Measurements from ENCODE around the gene RNF149.
"Not testable (repeated sequence)": the region's sequence is repeated elsewhere in the genome, so short reads cannot be mapped to it uniquely, and the experiment has no call there.

The RNF149 gene

DNA sequence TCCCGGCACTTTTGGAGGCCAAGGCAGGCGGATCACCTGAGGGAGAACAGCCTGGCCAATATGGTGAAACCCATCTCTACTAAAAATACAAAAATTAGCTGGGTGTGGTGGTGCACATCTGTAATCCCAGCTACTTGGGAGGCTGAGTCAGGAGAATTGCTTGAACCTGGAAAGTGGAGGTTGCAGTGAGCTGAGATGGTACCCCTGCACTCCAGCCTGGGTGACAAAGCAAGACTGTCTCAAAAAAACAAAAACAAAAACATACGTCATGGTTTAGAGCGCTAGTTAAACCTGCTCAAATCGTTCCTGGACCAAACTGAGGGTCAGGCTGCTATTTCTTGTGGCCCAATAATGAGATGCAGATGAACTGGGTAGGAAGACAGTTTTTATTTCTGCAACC is 63.0 kb downstream of the RNF149 start:
- not testable (repeated sequence) for H2BK5ac ChIP-seq (ENCODE audit: low read length); H2BK15ac ChIP-seq (replicated peaks; ENCODE audit: low read depth); H3K36me3 ChIP-seq (ENCODE audit: control insufficient read depth, insufficient read depth, low read length); H3K23ac ChIP-seq (ENCODE audit: low read length); H2BK120ac ChIP-seq (ENCODE audit: low read depth, low read length); H3K4ac ChIP-seq (ENCODE audit: low read depth, low read length); H3K9ac ChIP-seq (ENCODE audit: low read length); H3K56ac ChIP-seq (ENCODE audit: low read length); H4K5ac ChIP-seq (ENCODE audit: low read length); H3K27ac ChIP-seq (ENCODE audit: low read depth, low read length); H3K27me3 ChIP-seq (ENCODE audit: insufficient read depth, low read length, poor library complexity); H3K4me2 ChIP-seq (ENCODE audit: low read length); DNase-seq; H3K79me2 ChIP-seq (ENCODE audit: control insufficient read depth, insufficient read depth, low read length); H3K4me1 ChIP-seq (ENCODE audit: control insufficient read depth, low read depth, low read length); H2AK5ac ChIP-seq (ENCODE audit: low read length); H4K8ac ChIP-seq (ENCODE audit: low read depth, low read length); H3K18ac ChIP-seq (ENCODE audit: low read length); H3K79me1 ChIP-seq (ENCODE audit: low read length); H3K4me3 ChIP-seq (ENCODE audit: low read length)
- WGBS (ENCODE audit: extremely low coverage, insufficient coverage, low lambda C conversion rate): no CpG with 5 or more reads among the region's 5 CpGs

- not testable (repeated sequence) for H4K8ac ChIP-seq (ENCODE audit: low read depth, low read length); H4K5ac ChIP-seq (ENCODE audit: low read length); H3K36me3 ChIP-seq (ENCODE audit: control insufficient read depth, insufficient read depth, low read length); H3K18ac ChIP-seq (ENCODE audit: low read length); DNase-seq; H3K79me2 ChIP-seq (ENCODE audit: control insufficient read depth, insufficient read depth, low read length); H3K4me2 ChIP-seq (ENCODE audit: low read length); H3K23ac ChIP-seq (ENCODE audit: low read length); H3K4me1 ChIP-seq (ENCODE audit: control insufficient read depth, low read depth, low read length); H3K27ac ChIP-seq (ENCODE audit: low read depth, low read length); H3K4me3 ChIP-seq (ENCODE audit: low read length); H3K27me3 ChIP-seq (ENCODE audit: insufficient read depth, low read length, poor library complexity); H2BK5ac ChIP-seq (ENCODE audit: low read length); H2BK15ac ChIP-seq (replicated peaks; ENCODE audit: low read depth); H3K56ac ChIP-seq (ENCODE audit: low read length); H2BK120ac ChIP-seq (ENCODE audit: low read depth, low read length); H3K79me1 ChIP-seq (ENCODE audit: low read length); H2AK5ac ChIP-seq (ENCODE audit: low read length); H3K4ac ChIP-seq (ENCODE audit: low read depth, low read length); H3K9ac ChIP-seq (ENCODE audit: low read length)
- WGBS (ENCODE audit: extremely low coverage, insufficient coverage, low lambda C conversion rate): no CpG with 5 or more reads among the region's 12 CpGs
These were observed 63.6 kb downstream of the RNF149 start for GRCh38 chr2:101244899-101245298.

DNA sequence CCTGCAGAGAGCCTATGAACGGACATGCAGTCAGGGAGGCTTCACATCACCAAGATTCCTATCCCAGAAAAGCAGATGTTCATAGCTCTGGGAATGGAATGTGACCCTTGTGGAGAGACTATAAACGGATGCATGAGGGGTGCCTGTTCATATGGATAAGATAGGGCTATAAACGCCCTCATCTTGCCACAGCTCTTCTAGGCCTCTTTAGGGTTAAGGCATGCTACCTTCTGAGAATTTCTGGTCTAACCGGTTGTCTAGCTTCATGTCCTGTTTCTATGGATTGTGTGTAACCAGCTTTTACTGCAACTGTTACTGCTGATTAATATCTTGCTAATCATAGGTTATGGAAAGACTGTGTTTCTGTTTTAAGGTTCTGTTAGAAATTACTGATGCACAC is 64.1 kb downstream of the RNF149 start:
- H2BK5ac ChIP-seq (ENCODE audit: low read length); DNase-seq; H3K36me3 ChIP-seq (ENCODE audit: control insufficient read depth, insufficient read depth, low read length); H4K5ac ChIP-seq (ENCODE audit: low read length); H3K23ac ChIP-seq (ENCODE audit: low read length); H3K4me2 ChIP-seq (ENCODE audit: low read length); H3K27ac ChIP-seq (ENCODE audit: low read depth, low read length); H4K8ac ChIP-seq (ENCODE audit: low read depth, low read length); H3K9ac ChIP-seq (ENCODE audit: low read length); H3K4me1 ChIP-seq (ENCODE audit: control insufficient read depth, low read depth, low read length); H2BK120ac ChIP-seq (ENCODE audit: low read depth, low read length); H3K27me3 ChIP-seq (ENCODE audit: insufficient read depth, low read length, poor library complexity); H2AK5ac ChIP-seq (ENCODE audit: low read length); H3K79me1 ChIP-seq (ENCODE audit: low read length); H3K18ac ChIP-seq (ENCODE audit: low read length); H3K79me2 ChIP-seq (ENCODE audit: control insufficient read depth, insufficient read depth, low read length); H3K56ac ChIP-seq (ENCODE audit: low read length); H3K4ac ChIP-seq (ENCODE audit: low read depth, low read length); H2BK15ac ChIP-seq (replicated peaks; ENCODE audit: low read depth); H3K4me3 ChIP-seq (ENCODE audit: low read length): not testable (repeated sequence)
- no CpG with 5 or more reads among the region's 4 CpGs for WGBS (ENCODE audit: extremely low coverage, insufficient coverage, low lambda C conversion rate)

DNA sequence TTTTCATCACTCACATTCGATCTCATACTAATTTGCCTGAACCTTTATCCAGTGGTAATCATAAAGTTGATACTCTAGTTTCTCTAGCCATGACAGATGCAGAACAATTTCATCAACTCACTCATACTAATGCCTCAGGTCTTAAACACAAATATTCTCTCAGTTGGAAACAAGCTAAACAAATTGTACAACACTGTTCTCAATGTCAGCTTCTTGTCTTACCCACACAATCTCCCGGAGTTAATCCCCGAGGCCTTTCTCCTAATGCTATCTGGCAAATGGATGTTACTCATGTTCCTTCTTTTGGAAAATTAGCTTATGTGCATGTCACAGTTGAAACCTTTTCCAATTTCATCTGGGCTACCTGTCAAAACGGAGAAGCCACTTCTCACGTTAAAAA is 67.3 kb downstream of the RNF149 start:
- Histone ChIP-seq H2BK15ac (replicated peaks; ENCODE audit: low read depth) (no peak overlapping the region), H2BK5ac (ENCODE audit: low read length) (no peak overlapping the region), H3K36me3 (ENCODE audit: control insufficient read depth, insufficient read depth, low read length) (no peaks in the 10 kb centered on the region), H3K56ac (ENCODE audit: low read length) (no peak overlapping the region), H3K27me3 (ENCODE audit: insufficient read depth, low read length, poor library complexity) (no peaks in the 10 kb centered on the region), H3K9ac (ENCODE audit: low read length) (no peak overlapping the region), H4K5ac (ENCODE audit: low read length) (no peak overlapping the region), H3K23ac (ENCODE audit: low read length) (no peak overlapping the region), H3K4me1 (ENCODE audit: control insufficient read depth, low read depth, low read length) (no peaks in the 10 kb centered on the region), H3K27ac (ENCODE audit: low read depth, low read length) (no peak overlapping the region), H2AK5ac (ENCODE audit: low read length) (no peak overlapping the region), H3K79me1 (ENCODE audit: low read length) (no peaks in the 10 kb centered on the region), H3K4me2 (ENCODE audit: low read length) (no peak overlapping the region), H3K4me3 (ENCODE audit: low read length) (no peak overlapping the region), H3K79me2 (ENCODE audit: control insufficient read depth, insufficient read depth, low read length) (no peaks in the 10 kb centered on the region), H3K18ac (ENCODE audit: low read length) (no peak overlapping the region), H2BK120ac (ENCODE audit: low read depth, low read length) (no peak overlapping the region), H4K8ac (ENCODE audit: low read depth, low read length) (no peak overlapping the region), H3K4ac (ENCODE audit: low read depth, low read length) (no peak overlapping the region)
- WGBS (ENCODE audit: extremely low coverage, insufficient coverage, low lambda C conversion rate): no CpG with 5 or more reads among the region's 5 CpGs
- DNase-seq: no peak

- not testable (repeated sequence) for H3K27ac ChIP-seq (ENCODE audit: low read depth, low read length); DNase-seq
- WGBS (ENCODE audit: extremely low coverage, insufficient coverage, low lambda C conversion rate): no CpG with 5 or more reads among the region's 2 CpGs
These were observed 67.8 kb downstream of the RNF149 start for GRCh38 chr2:101240694-101241093.

DNA sequence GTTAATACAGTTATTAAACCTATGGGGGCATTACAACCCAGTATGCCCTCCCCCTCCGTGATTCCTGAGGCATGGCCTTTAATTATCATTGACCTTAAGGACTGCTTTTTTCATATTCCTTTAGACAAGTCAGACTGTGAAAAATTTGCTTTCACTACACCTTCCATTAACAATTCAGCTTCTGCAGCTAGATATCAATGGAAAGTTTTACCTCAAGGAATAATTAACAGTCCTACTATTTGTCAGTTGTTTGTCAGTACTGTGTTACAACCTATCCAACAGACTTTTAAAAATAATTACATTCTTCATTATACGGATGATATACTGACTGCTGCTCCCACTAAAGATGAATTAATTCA is 68.8 kb downstream of the RNF149 start:
- not testable (repeated sequence) for H2BK15ac ChIP-seq (replicated peaks; ENCODE audit: low read depth); H3K79me2 ChIP-seq (ENCODE audit: control insufficient read depth, insufficient read depth, low read length); H3K27ac ChIP-seq (ENCODE audit: low read depth, low read length); H3K36me3 ChIP-seq (ENCODE audit: control insufficient read depth, insufficient read depth, low read length); H3K56ac ChIP-seq (ENCODE audit: low read length); H3K27me3 ChIP-seq (ENCODE audit: insufficient read depth, low read length, poor library complexity); H4K8ac ChIP-seq (ENCODE audit: low read depth, low read length); H3K4me2 ChIP-seq (ENCODE audit: low read length); H4K5ac ChIP-seq (ENCODE audit: low read length); H3K23ac ChIP-seq (ENCODE audit: low read length); H3K79me1 ChIP-seq (ENCODE audit: low read length); H2BK120ac ChIP-seq (ENCODE audit: low read depth, low read length); H3K4me1 ChIP-seq (ENCODE audit: control insufficient read depth, low read depth, low read length); H3K18ac ChIP-seq (ENCODE audit: low read length); H3K4me3 ChIP-seq (ENCODE audit: low read length); H3K9ac ChIP-seq (ENCODE audit: low read length); H2AK5ac ChIP-seq (ENCODE audit: low read length); H2BK5ac ChIP-seq (ENCODE audit: low read length); DNase-seq; H3K4ac ChIP-seq (ENCODE audit: low read depth, low read length)
- WGBS (ENCODE audit: extremely low coverage, insufficient coverage, low lambda C conversion rate): no CpG with 5 or more reads among the region's 2 CpGs

More at GRCh38 chr2:101240694-101241093, 67.8 kb downstream of the RNF149 start:
- not testable (repeated sequence) for H2BK15ac ChIP-seq (replicated peaks; ENCODE audit: low read depth); H3K18ac ChIP-seq (ENCODE audit: low read length); H2BK120ac ChIP-seq (ENCODE audit: low read depth, low read length); H3K9ac ChIP-seq (ENCODE audit: low read length); H3K79me1 ChIP-seq (ENCODE audit: low read length); H3K4ac ChIP-seq (ENCODE audit: low read depth, low read length); H3K4me3 ChIP-seq (ENCODE audit: low read length); H3K23ac ChIP-seq (ENCODE audit: low read length); H2AK5ac ChIP-seq (ENCODE audit: low read length); H3K36me3 ChIP-seq (ENCODE audit: control insufficient read depth, insufficient read depth, low read length); H4K8ac ChIP-seq (ENCODE audit: low read depth, low read length); H2BK5ac ChIP-seq (ENCODE audit: low read length); H3K79me2 ChIP-seq (ENCODE audit: control insufficient read depth, insufficient read depth, low read length); H3K56ac ChIP-seq (ENCODE audit: low read length); H3K27me3 ChIP-seq (ENCODE audit: insufficient read depth, low read length, poor library complexity); H4K5ac ChIP-seq (ENCODE audit: low read length); H3K4me1 ChIP-seq (ENCODE audit: control insufficient read depth, low read depth, low read length); H3K4me2 ChIP-seq (ENCODE audit: low read length)
